HL-60 (cell line): ENCODE data around the gene PRSS22.

Source experiments
- DNase-seq, 2 experiments: peaks; one replicate each; pipeline ENCODE4 v3.0.0-alpha.2; 2010 to 2020; ENCODE audit warnings: low read depth in 1 of 2, low spot score in 1 of 2
- H3K27ac ChIP-seq: fragments of 250-450 bp; sonication (Bioruptor Pico); replicated peaks from 2 replicates; pipeline ENCODE4 v1.5.1; 2020; ENCODE audit warnings: mild to moderate bottlenecking, moderate library complexity
- H3K27me3 ChIP-seq: fragments of 250-450 bp; sonication (Bioruptor Pico); 2 replicates; pipeline ENCODE4 v1.5.1; 2021; ENCODE audit warnings: mild to moderate bottlenecking, moderate library complexity; ENCODE audit not compliant: insufficient read depth, poor library complexity, severe bottlenecking
- H3K4me3 ChIP-seq: replicated peaks from 2 replicates; pipeline ENCODE4 v1.5.1; 2011; ENCODE audit warnings: mild to moderate bottlenecking, control low read depth, low read length; ENCODE audit not compliant: insufficient read depth
- GABPA ChIP-seq: IDR thresholded peaks from 2 replicates; pipeline ENCODE4 v1.6.1; 2012; ENCODE audit warnings: low read depth
- POLR2AphosphoS5 ChIP-seq: IDR thresholded peaks from 2 replicates; pipeline ENCODE4 v1.6.1; 2012; ENCODE audit warnings: low read depth
- REST ChIP-seq: IDR thresholded peaks from 2 replicates; pipeline ENCODE4 v1.6.1; 2012; ENCODE audit warnings: low read depth; ENCODE audit not compliant: insufficient replicate concordance
- SPI1 ChIP-seq: IDR thresholded peaks from 2 replicates; pipeline ENCODE4 v1.6.1; 2012; ENCODE audit warnings: low read depth, mild to moderate bottlenecking, borderline replicate concordance
- TF ChIP-seq, protein P1 (sequence below): IDR thresholded peaks from one replicate; pipeline ENCODE4 v1.5.1; 2011; ENCODE audit warnings: low read length, control low read depth, inconsistent platforms; ENCODE audit not compliant: insufficient read depth

PRSS22 gene

DNA sequence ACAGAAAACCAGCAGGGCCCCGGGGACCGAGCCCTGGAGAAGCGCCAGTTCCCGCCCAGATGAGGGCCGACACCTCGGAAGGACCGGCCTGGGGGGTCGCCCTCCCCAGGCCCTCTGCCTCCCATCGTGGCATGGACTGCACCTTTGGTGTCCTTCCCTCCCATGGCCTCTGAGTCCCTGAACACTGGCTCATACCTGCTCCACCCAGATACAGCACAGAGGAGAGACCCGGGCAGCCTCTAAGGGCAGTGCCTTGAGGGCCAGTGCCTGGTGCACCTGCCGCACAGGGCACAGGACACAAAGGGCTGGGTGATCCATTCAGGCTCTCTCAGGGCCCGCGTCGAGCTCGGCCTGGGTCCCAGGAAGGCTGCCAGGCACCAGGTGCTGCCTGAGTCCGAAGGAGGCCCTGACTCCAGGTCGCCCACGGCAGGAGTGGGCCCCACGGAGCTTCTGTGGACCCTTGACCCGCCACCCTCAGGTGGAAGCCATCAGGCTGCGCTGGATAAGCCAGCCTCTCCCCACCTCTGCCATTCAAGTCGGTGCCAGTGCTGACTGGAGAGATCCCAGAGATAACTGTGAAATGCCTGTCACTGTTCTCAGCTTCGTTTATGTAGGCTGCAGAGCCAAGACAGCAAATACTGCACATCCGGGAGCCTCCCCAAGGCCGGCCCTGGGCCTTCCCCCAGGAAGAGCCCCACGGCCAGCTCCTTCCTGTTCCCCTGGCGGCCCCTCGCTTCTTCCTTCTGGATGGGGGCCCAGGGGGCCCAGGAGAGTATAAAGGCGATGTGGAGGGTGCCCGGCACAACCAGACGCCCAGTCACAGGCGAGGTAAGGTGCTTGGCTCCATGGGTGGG, 28.2 kb downstream of the PRSS22 start, which contains the start of gene ZG16B:
Gene ZG16B, plus strand, starts transcription at position 803 of the 854 bp plus-strand sequence. CDS start 139 bp downstream, outside the sequence.
- TF ChIP-seq SPI1 (no peak), REST (no peak), POLR2AphosphoS5 (no peak), GABPA (no peak)
- TF ChIP-seq, protein P1, sequence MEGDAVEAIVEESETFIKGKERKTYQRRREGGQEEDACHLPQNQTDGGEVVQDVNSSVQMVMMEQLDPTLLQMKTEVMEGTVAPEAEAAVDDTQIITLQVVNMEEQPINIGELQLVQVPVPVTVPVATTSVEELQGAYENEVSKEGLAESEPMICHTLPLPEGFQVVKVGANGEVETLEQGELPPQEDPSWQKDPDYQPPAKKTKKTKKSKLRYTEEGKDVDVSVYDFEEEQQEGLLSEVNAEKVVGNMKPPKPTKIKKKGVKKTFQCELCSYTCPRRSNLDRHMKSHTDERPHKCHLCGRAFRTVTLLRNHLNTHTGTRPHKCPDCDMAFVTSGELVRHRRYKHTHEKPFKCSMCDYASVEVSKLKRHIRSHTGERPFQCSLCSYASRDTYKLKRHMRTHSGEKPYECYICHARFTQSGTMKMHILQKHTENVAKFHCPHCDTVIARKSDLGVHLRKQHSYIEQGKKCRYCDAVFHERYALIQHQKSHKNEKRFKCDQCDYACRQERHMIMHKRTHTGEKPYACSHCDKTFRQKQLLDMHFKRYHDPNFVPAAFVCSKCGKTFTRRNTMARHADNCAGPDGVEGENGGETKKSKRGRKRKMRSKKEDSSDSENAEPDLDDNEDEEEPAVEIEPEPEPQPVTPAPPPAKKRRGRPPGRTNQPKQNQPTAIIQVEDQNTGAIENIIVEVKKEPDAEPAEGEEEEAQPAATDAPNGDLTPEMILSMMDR, result no peak
- H3K27me3 ChIP-seq, result no peaks in the 10 kb centered on the region
- no peak within 1 kb of the TSS for H3K4me3 ChIP-seq
- DNase-seq, result peak in 1 of 2 experiments; percentile 12
- no peak within 1 kb of the TSS for H3K27ac ChIP-seq

DNA sequence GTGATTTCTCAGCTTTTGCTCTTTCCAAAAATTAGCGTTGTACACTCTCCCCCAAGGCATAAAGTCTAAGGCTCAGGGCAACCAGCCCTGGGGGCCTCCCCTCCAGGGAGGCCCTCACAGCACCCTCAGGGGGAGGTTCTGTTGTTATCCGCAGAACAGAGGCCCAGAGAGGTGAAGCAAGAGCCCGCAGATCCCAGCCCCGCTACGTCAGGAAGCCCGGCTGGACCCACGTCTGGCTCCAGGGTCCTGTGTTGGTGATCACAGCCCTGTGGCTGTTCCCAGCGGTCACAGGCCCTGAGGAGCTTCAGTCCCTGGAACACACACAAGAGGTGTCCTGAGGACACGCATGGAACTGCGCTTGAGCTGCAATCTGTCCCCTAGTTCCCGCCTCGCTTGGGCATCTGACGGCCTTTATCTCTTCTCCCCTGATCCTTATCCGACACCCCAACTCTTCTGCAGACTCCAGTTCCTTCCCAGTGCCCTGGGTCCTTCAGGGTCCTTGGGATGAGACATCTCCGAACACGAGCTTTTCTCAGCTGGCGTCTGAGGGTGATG, 29.0 kb downstream of the PRSS22 start:
- Histone ChIP-seq H3K27ac (no peak overlapping the region), H3K27me3 (no peaks in the 10 kb centered on the region), H3K4me3 (no peak overlapping the region)
- DNase-seq, result no peak
- TF ChIP-seq, protein P1, result no peak
- TF ChIP-seq GABPA (no peak), POLR2AphosphoS5 (no peak), REST (no peak), SPI1 (no peak)

- H3K27me3 ChIP-seq, result no peaks in the 10 kb centered on the region
- TF ChIP-seq, protein P1, result no peak
- no peak for TF ChIP-seq POLR2AphosphoS5
- TF ChIP-seq REST, result no peak
- TF ChIP-seq GABPA, result no peak
- no peak for TF ChIP-seq SPI1
- DNase-seq, result no peak
- no peak overlapping the region for H3K4me3 ChIP-seq
- no peak overlapping the region for H3K27ac ChIP-seq
Observed at GRCh38 chr16:2828521-2828840, 29.5 kb downstream of the PRSS22 start.
